MCF 10A (cell line): ENCODE results near the gene CAPN11. TPM values are rescaled to one million over a fixed set of nuclear protein-coding genes. Genes with fewer than 3 reads are reported as not detected.
A peak's percentile ranks its signal among the peaks of the same experiment; 100 is the strongest.

ENCODE experiments used
- BruUV-seq: library from RNA; stranded (reverse); fragments of 400-500 nt; replicated peaks from 2 replicates; lab custom pipeline; 2021; lab: Mats Ljungman, UMichigan
- CTCF ChIA-PET: fragments of 300-600 bp; sonication (Branson Sonifier 250); formaldehyde crosslinking; extraction: SDS; loops from one replicate; lab custom pipeline; 2021; ENCODE audit warnings: antibody characterized with exemption, inconsistent platforms; lab: Yijun Ruan, JAX
- POLR2A ChIA-PET: fragments of 300-600, 350-650 bp; sonication (Branson Sonifier 250); formaldehyde crosslinking; extraction: SDS; loops from one replicate; lab custom pipeline; 2020; ENCODE audit warnings: antibody characterized with exemption, inconsistent platforms; lab: Yijun Ruan, JAX
- DNase-seq: peaks from one replicate; pipeline ENCODE4 v3.0.0-alpha.2; 2018; ENCODE audit not compliant: unreplicated experiment
- H3K27ac Mint-ChIP-seq: one replicate; pipeline ENCODE4 v1.8.0; 2022; ENCODE audit warnings: mild to moderate bottlenecking, low read depth, mixed read lengths; ENCODE audit not compliant: unreplicated experiment
- H3K27me3 Mint-ChIP-seq: one replicate; pipeline ENCODE4 v1.8.0; 2022; ENCODE audit warnings: mixed read lengths; ENCODE audit not compliant: insufficient read depth, unreplicated experiment
- H3K36me3 Mint-ChIP-seq: one replicate; pipeline ENCODE4 v1.8.0; 2022; ENCODE audit warnings: mild to moderate bottlenecking, moderate library complexity, mixed read lengths; ENCODE audit not compliant: insufficient read depth, unreplicated experiment
- H3K4me1 Mint-ChIP-seq: one replicate; pipeline ENCODE4 v1.8.0; 2022; ENCODE audit warnings: mixed read lengths; ENCODE audit not compliant: insufficient read depth, unreplicated experiment
- H3K4me3 Mint-ChIP-seq: one replicate; pipeline ENCODE4 v1.8.0; 2022; ENCODE audit warnings: mild to moderate bottlenecking, moderate library complexity, mixed read lengths; ENCODE audit not compliant: unreplicated experiment
- H3K9me3 Mint-ChIP-seq: one replicate; pipeline ENCODE4 v1.8.0; 2022; ENCODE audit warnings: mixed read lengths; ENCODE audit not compliant: unreplicated experiment
- intact Hi-C: fragments of 100-400 bp; cut with micrococcal nuclease; formaldehyde crosslinking; loops from 2 replicates; pipeline ENCODE4 v1.14.1; 2022
- total RNA-seq: library from RNA; stranded (reverse); gene quantifications from 2 replicates; pipeline ENCODE4 v1.2.3, GENCODE V29; 2022
- TF ChIP-seq, protein P1 (sequence below): fragments of 200-600 bp; IDR thresholded peaks from one replicate; pipeline ENCODE4 v1.8.0; 2022; ENCODE audit warnings: antibody characterized with exemption, mild to moderate bottlenecking; ENCODE audit not compliant: unreplicated experiment

The CAPN11 gene
- total RNA-seq, 1 experiment from 2014 or later: not detected

DNA sequence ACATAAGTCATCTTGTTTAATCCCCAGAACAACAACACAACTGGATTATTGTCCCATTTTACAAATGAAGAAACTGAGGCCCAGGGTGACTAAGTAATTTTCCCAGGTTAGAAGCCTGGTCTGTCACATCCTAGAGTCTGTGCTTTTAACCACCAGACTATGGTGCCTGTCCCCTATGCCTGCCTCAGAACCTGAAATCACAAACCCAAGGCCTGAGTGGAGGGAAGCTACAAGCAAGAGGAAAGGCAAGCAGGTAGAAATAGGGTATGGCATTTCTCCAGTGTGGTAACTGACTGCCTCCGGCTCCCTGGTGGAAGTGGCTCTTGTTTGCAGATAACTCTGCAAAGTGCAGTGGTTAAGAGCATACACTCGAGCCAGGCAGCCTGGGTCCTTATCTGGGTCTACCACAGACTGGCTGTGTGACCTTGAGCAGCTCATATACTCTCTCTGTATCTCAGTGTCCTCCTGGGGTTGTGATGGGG lies 28.7 kb upstream of the CAPN11 start:
- DNase-seq: no peak
- Mint-ChIP-seq H3K36me3 (peaks cover 7% of the 10 kb centered on the region), H3K4me1 (peaks cover 36% of the 10 kb centered on the region), H3K4me3 (peak overlapping the region; percentile 6), H3K9me3 (no peaks in the 10 kb centered on the region), H3K27ac (no peak overlapping the region), H3K27me3 (no peaks in the 10 kb centered on the region)
- intact Hi-C loops: no loop called here
- TF ChIP-seq, protein P1, sequence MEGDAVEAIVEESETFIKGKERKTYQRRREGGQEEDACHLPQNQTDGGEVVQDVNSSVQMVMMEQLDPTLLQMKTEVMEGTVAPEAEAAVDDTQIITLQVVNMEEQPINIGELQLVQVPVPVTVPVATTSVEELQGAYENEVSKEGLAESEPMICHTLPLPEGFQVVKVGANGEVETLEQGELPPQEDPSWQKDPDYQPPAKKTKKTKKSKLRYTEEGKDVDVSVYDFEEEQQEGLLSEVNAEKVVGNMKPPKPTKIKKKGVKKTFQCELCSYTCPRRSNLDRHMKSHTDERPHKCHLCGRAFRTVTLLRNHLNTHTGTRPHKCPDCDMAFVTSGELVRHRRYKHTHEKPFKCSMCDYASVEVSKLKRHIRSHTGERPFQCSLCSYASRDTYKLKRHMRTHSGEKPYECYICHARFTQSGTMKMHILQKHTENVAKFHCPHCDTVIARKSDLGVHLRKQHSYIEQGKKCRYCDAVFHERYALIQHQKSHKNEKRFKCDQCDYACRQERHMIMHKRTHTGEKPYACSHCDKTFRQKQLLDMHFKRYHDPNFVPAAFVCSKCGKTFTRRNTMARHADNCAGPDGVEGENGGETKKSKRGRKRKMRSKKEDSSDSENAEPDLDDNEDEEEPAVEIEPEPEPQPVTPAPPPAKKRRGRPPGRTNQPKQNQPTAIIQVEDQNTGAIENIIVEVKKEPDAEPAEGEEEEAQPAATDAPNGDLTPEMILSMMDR: no peak
- CTCF ChIA-PET: interaction anchor here (0.6 to 1.4 kb wide), 7 partner anchors 20 to 462 kb away, joined by 3 to 8 read pairs (median 3); no protein-coding TSS in a partner anchor
- POLR2A ChIA-PET: interaction anchor here (1.3 to 2.0 kb wide), 2 partner anchors 13 to 117 kb away, joined by 4 to 7 read pairs; partner anchors contain the start of gene HSP90AB1
- BruUV-seq: no TSS peak

DNA sequence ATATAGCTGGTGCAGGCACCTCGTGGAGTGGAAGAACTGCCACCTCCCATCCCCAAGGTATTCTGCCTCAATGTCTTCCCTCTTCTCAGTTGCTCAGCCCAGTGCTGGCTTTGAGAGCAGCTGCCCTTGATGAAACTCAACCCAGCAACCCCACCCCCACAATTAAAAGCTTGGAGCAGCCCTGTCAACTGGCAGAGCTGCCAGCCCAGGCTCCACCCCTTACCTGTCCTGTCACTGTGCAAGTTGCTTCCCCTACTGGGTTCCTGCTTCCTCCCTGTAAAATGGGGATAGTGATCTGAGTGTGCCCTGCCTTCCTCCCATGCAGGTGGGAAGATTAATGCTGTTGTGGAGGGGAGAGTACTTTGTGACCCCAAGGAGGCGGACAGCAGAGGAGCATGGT lies 26.7 kb upstream of the CAPN11 start:
- H3K4me3 Mint-ChIP-seq: no peak overlapping the region
- CTCF ChIA-PET: interaction anchor here (0.6 to 2.7 kb wide), 8 partner anchors 14 to 523 kb away, joined by 3 to 10 read pairs (median 4); no protein-coding TSS in a partner anchor
- intact Hi-C loops: no loop called here

DNA sequence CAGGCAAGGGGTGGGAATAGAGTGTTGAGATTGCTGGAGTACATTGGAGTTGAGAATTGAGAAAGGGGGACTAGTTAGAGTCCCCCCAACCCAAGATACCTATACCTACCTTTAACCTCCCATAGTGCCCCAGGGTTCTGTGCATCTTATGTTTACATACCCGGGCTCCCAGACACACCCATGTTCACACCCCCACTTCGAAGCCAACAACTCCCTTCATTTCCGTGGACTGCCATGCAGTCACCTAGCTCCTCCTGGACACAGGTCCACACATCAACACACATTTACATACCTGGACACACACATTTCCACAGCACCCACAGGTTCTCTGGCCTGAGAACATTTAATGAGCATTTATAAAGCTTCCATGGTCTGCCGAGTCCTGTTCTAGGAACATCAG lies 26.1 kb upstream of the CAPN11 start:
- CTCF ChIA-PET: interaction anchor here (0.6 to 2.7 kb wide), 5 partner anchors 19 to 37 kb away, joined by 3 to 10 read pairs (median 5); no protein-coding TSS in a partner anchor
- no TSS peak for BruUV-seq
- H3K36me3 Mint-ChIP-seq: peaks cover 15% of the 10 kb centered on the region
- TF ChIP-seq, protein P1: no peak
- POLR2A ChIA-PET: interaction anchor here (0.6 kb wide), 1 partner anchor 395 kb away, joined by 4 read pairs; no protein-coding TSS in a partner anchor
- no peak for DNase-seq
- H3K4me1 Mint-ChIP-seq: peaks cover 22% of the 10 kb centered on the region
- H3K4me3 Mint-ChIP-seq: no peak overlapping the region
- H3K27ac Mint-ChIP-seq: peak overlapping the region; percentile 18
- no peaks in the 10 kb centered on the region for H3K9me3 Mint-ChIP-seq
- no peaks in the 10 kb centered on the region for H3K27me3 Mint-ChIP-seq
- intact Hi-C loops: no loop called here

More for the DNA sequence above, 26.7 kb upstream of the CAPN11 start:
- no peaks in the 10 kb centered on the region for H3K27me3 Mint-ChIP-seq
- no peak overlapping the region for H3K27ac Mint-ChIP-seq
- TF ChIP-seq, protein P1: no peak
- POLR2A ChIA-PET: interaction anchor here (0.7 kb wide), 2 partner anchors 115 to 181 kb away, joined by 3 to 4 read pairs; partner anchors contain the start of genes AARS2 and HSP90AB1
- H3K4me1 Mint-ChIP-seq: peaks cover 22% of the 10 kb centered on the region
- H3K36me3 Mint-ChIP-seq: peaks cover 10% of the 10 kb centered on the region
- no peak for DNase-seq
- no TSS peak for BruUV-seq
- H3K9me3 Mint-ChIP-seq: no peaks in the 10 kb centered on the region
